OCI-LY1 (cell line): ENCODE measurements around the gene ITGAE.

Source experiments
- CTCF ChIP-seq: fragments of 200-600 bp; sonication (generic), shearing (Covaris generic); IDR thresholded peaks from 2 replicates; pipeline ENCODE4 v1.5.1; 2017; ENCODE audit warnings: mild to moderate bottlenecking, antibody characterized with exemption, low read length, moderate library complexity, mixed read lengths
- EZH2 ChIP-seq: fragments of 200-600 bp; sonication (generic), shearing (Covaris generic); IDR thresholded peaks from 2 replicates; pipeline ENCODE4 v1.8.0; 2017; ENCODE audit warnings: borderline replicate concordance, mixed run types, mild to moderate bottlenecking, antibody characterized with exemption, low read length, moderate library complexity, mixed read lengths

GRCh38 chr17:3761036-3761917 is 39.7 kb downstream of the ITGAE start:
- no peak for TF ChIP-seq CTCF
- TF ChIP-seq EZH2, result no peak
